OCI-LY7 (cell line): ENCODE measurements around the gene SLC45A1. TPM values are rescaled to one million over a fixed set of nuclear protein-coding genes. Genes with fewer than 3 reads are reported as not detected.

Experiments
- BruUV-seq: library from RNA; stranded (reverse); fragments of 400-500 nt; replicated peaks from 2 replicates; lab custom pipeline; 2021; lab: Mats Ljungman, UMichigan
- CTCF ChIA-PET: fragments of 300-600 bp; sonication (Branson Sonifier 250); formaldehyde crosslinking; loops from one replicate; lab custom pipeline; 2022; ENCODE audit warnings: antibody characterized with exemption; ENCODE audit not compliant: unreplicated experiment; lab: Charles Lee
- POLR2A ChIA-PET: fragments of 300-600 bp; sonication (Branson Sonifier 250); formaldehyde crosslinking; loops from one replicate; lab custom pipeline; 2022; ENCODE audit warnings: antibody characterized with exemption; lab: Charles Lee
- DNase-seq: peaks from one replicate; pipeline ENCODE4 v3.0.0-alpha.2; 2015; ENCODE audit warnings: low spot score
- H2AFZ ChIP-seq: fragments of 200-600 bp; sonication (generic), shearing (Covaris generic); 2 replicates; pipeline ENCODE4 v1.6.1; 2014; ENCODE audit warnings: mild to moderate bottlenecking, antibody characterized with exemption, low read length, moderate library complexity
- H3K27ac ChIP-seq: fragments of 200-600 bp; sonication (generic); 2 replicates; pipeline ENCODE4 v1.5.1; 2014; ENCODE audit warnings: mixed run types, low read depth, mild to moderate bottlenecking, moderate library complexity, low read length, inconsistent platforms; ENCODE audit not compliant: poor library complexity, severe bottlenecking
- H3K36me3 ChIP-seq: fragments of 200-600 bp; sonication (generic); 2 replicates; pipeline ENCODE4 v1.6.1; 2014; ENCODE audit warnings: mild to moderate bottlenecking, antibody characterized with exemption, low read length, moderate library complexity, mixed read lengths; ENCODE audit not compliant: insufficient read depth
- H3K4me1 ChIP-seq: fragments of 200-600 bp; sonication (generic); 2 replicates; pipeline ENCODE4 v1.5.1; 2014; ENCODE audit warnings: mild to moderate bottlenecking, low read length; ENCODE audit not compliant: insufficient read depth, poor library complexity, severe bottlenecking
- H3K4me2 ChIP-seq: fragments of 200-600 bp; sonication (generic); 2 replicates; pipeline ENCODE4 v1.6.1; 2014; ENCODE audit warnings: mild to moderate bottlenecking, low read length
- H3K4me3 ChIP-seq: fragments of 200-600 bp; sonication (generic); 2 replicates; pipeline ENCODE4 v1.5.1; 2014; ENCODE audit warnings: mild to moderate bottlenecking, low read depth, low read length; ENCODE audit not compliant: poor library complexity, severe bottlenecking
- H3K79me2 ChIP-seq: fragments of 200-600 bp; sonication (generic); 2 replicates; pipeline ENCODE4 v1.6.1; 2016; ENCODE audit warnings: low read depth, mild to moderate bottlenecking, low read length, moderate library complexity, mixed read lengths; ENCODE audit not compliant: insufficient read depth
- H3K9me2 ChIP-seq: fragments of 200-600 bp; sonication (generic); 2 replicates; pipeline ENCODE4 v1.6.1; 2016; ENCODE audit warnings: mild to moderate bottlenecking, low read length, mixed read lengths; ENCODE audit not compliant: insufficient read depth
- H3K9me3 ChIP-seq: fragments of 200-600 bp; sonication (generic); 2 replicates; pipeline ENCODE4 v1.6.1; 2014; ENCODE audit warnings: mild to moderate bottlenecking, mixed run types, low read length, mixed read lengths
- H4K20me1 ChIP-seq: fragments of 200-600 bp; sonication (generic); 2 replicates; pipeline ENCODE4 v1.6.1; 2014; ENCODE audit warnings: mild to moderate bottlenecking, antibody characterized with exemption, low read length, moderate library complexity, mixed read lengths; ENCODE audit not compliant: insufficient read depth
- EZH2phosphoT487 ChIP-seq: fragments of 200-600 bp; sonication (generic); IDR thresholded peaks from 2 replicates; pipeline ENCODE4 v1.6.1; 2018; ENCODE audit warnings: low read depth, borderline replicate concordance, mild to moderate bottlenecking, mixed run types, antibody characterized with exemption, low read length, moderate library complexity, mixed read lengths
- intact Hi-C: fragments of 100-400 bp; cut with micrococcal nuclease; formaldehyde crosslinking; loops from one replicate; pipeline ENCODE4 v1.10.0; 2022; ENCODE audit not compliant: unreplicated experiment
- total RNA-seq, 2 experiments: library from RNA; depleted of rRNA in 1 of 2; stranded (reverse); fragments of >200 nt in 1 of 2; shearing (Covaris generic) in 1 of 2; gene quantifications; 2 replicates each; pipeline ENCODE4 v1.2.3, GENCODE V29; 2014 to 2022
- TF ChIP-seq, protein P1 (sequence below): fragments of 200-600 bp; sonication (generic); conservative IDR thresholded peaks from 2 replicates; pipeline ENCODE4 v1.5.1; 2014; ENCODE audit warnings: mild to moderate bottlenecking, antibody characterized with exemption, low read length, moderate library complexity, mixed read lengths

SLC45A1 gene
- total RNA-seq, 2 experiments from 2014 or later, result not detected

DNA sequence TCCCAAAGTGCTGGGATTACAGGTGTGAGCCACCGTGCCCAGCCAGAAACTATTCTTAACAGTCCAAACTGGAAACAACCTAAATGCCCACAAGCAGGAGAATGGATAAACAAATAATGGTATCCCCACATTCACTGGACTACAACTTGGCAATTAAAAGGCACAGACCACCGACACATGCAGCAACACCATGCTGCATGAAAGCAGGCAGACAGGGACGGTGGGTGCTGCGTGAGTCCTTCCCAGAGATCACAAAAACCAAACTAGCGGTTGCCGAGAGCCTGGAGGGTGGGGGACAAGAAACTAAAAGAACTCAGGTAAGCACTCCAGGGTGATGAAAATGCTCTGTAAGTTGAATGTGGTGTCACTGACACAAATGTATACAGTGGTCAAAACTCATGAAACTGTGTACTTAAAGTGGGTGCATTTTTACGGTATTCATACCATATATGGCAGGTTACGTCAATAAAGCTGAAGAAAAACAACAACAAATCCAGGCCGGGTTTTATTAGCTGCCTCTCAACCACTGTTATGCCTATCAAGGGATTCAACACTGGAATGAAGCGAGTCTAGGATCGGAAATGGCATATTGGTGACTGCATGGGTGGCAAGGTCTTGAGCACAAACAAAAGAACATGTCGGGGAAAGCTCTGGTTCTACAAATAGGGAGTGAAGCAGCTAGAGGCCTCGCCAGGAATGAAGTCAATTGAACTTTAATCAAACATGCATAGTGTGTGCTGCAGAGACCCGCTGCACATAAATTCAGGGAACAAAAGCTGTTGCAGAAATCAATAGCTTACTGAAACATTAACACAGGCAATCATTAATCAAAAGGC lies 52.4 kb downstream of the SLC45A1 start:
- ChIA-PET POLR2A (interaction anchor here (0.6 to 0.8 kb wide), 2 partner anchors 18 to 102 kb away, joined by 3 read pairs; no protein-coding TSS in a partner anchor), CTCF (interaction anchor here (0.6 kb wide), 1 partner anchor 1625 kb away, joined by 3 read pairs; no protein-coding TSS in a partner anchor)
- H3K4me2 ChIP-seq, result no peak overlapping the region
- no peaks in the 10 kb centered on the region for H3K9me2 ChIP-seq
- H3K79me2 ChIP-seq, result peaks cover 95% of the 10 kb centered on the region
- no peak overlapping the region for H3K27ac ChIP-seq
- TF ChIP-seq, protein P1, sequence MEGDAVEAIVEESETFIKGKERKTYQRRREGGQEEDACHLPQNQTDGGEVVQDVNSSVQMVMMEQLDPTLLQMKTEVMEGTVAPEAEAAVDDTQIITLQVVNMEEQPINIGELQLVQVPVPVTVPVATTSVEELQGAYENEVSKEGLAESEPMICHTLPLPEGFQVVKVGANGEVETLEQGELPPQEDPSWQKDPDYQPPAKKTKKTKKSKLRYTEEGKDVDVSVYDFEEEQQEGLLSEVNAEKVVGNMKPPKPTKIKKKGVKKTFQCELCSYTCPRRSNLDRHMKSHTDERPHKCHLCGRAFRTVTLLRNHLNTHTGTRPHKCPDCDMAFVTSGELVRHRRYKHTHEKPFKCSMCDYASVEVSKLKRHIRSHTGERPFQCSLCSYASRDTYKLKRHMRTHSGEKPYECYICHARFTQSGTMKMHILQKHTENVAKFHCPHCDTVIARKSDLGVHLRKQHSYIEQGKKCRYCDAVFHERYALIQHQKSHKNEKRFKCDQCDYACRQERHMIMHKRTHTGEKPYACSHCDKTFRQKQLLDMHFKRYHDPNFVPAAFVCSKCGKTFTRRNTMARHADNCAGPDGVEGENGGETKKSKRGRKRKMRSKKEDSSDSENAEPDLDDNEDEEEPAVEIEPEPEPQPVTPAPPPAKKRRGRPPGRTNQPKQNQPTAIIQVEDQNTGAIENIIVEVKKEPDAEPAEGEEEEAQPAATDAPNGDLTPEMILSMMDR, result no peak
- TF ChIP-seq EZH2phosphoT487, result no peak
- H3K9me3 ChIP-seq, result no peaks in the 10 kb centered on the region
- BruUV-seq, result no TSS peak
- intact Hi-C loops, result no loop called here
- no peak overlapping the region for H3K4me3 ChIP-seq
- peaks cover 93% of the 10 kb centered on the region for H3K36me3 ChIP-seq
- H4K20me1 ChIP-seq, result peaks cover 24% of the 10 kb centered on the region; the same call in 1 of the 2 replicates
- peaks cover 29% of the 10 kb centered on the region for H3K4me1 ChIP-seq
- no peak overlapping the region for H2AFZ ChIP-seq
- no peak for DNase-seq

DNA sequence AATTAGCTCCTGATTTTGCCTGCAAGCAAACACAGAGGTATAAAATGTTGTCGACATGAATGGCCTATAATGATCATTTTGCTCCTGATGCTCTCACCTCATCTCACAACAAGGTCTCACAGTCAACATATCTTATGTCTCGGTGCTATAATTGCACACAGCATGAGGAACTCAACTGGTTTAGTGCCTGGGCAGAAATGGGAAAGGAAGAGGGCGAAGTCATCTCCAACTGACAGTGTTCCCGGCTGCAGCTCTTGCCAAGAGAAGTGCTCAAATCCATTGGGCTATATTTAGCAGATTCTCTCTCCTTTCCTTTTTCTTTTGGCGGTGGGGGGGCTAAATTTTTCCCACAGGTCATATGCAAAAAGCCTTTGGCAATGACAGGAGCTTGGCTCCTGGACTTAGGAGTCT lies 53.0 kb downstream of the SLC45A1 start:
- Histone ChIP-seq H3K4me1 (peaks cover 28% of the 10 kb centered on the region), H3K27ac (no peak overlapping the region), H3K4me2 (no peak overlapping the region), H3K9me3 (no peaks in the 10 kb centered on the region), H3K4me3 (no peak overlapping the region), H4K20me1 (peaks cover 24% of the 10 kb centered on the region; the same call in 1 of the 2 replicates), H3K79me2 (peaks cover 100% of the 10 kb centered on the region), H3K9me2 (no peaks in the 10 kb centered on the region), H3K36me3 (peaks cover 89% of the 10 kb centered on the region), H2AFZ (no peak overlapping the region)
- POLR2A ChIA-PET, result interaction anchor here (0.6 to 0.8 kb wide), 2 partner anchors 19 to 102 kb away, joined by 3 read pairs; no protein-coding TSS in a partner anchor
- TF ChIP-seq EZH2phosphoT487, result no peak
- TF ChIP-seq, protein P1, result no peak
- intact Hi-C loops, result no loop called here
- CTCF ChIA-PET, result interaction anchor here (0.6 kb wide), 1 partner anchor 1626 kb away, joined by 3 read pairs; no protein-coding TSS in a partner anchor
- no peak for DNase-seq
- BruUV-seq, result no TSS peak
